HG03520 (cell line): Measurements from ENCODE around the gene UGT2A1.

Source experiments
- ATAC-seq: cut with Tn5 transposase; IDR thresholded peaks from one replicate; pipeline ENCODE4 v1.9.1; 2021; ENCODE audit warnings: mild to moderate bottlenecking, moderate library complexity; ENCODE audit not compliant: unreplicated experiment

The UGT2A1 gene

DNA sequence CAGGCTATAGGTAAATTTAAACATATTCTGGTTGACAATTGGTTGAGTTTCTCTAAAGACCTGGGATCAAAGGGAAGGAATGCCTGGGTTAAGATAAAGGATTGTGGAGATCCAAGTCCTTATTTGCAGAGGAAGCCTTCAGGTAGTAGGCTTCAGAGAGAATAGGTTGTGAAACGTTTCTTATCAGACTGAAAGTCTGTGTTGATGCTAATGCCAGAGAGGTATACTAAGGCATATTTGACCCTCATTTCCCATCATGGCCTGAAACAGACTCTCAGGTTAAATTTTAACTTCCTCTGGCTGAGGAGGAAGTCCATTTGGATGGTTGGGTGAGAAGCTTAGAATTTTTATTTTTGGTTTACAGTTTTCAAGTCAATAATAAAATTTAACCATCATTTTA is 61.7 kb downstream of the UGT2A1 start:
- no peak for ATAC-seq

DNA sequence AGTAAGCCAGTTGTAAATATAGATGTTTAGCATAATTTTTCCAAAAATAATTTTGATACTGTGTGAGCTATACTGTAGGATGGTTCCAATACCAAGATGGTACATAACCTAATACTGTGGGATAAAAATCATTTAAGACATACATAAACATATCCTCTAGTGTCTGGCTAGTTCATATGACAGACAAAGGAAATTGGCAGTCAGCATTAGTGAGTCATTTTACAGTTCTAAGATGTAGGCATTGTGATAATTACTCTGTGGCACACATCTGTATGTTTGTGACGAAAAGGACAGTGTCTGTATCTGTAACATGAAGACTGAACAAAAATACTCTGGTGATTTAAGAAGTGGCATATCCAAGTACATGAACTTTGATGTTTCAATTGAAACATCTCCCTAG is 63.2 kb downstream of the UGT2A1 start:
- ATAC-seq = no peak

DNA sequence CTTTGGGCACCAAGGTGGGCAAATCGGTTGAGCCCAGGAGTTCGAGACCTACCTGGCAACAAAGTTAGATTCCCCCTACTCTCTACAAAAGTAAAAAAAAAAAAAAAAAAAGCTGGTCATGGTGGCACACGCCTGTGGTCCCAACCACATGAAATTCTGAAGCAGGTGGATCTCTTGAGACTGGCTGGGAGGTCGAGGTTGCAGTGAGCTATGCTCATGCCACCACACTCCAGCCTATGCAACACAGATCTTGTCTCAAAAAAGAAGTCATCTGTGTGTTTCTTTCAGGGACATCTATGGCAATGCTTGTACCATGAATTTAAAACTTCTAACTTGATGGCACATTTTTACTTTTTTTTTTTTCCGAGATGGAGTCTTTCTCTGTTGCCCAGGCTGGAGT is 68.9 kb downstream of the UGT2A1 start:
- ATAC-seq = no peak

DNA sequence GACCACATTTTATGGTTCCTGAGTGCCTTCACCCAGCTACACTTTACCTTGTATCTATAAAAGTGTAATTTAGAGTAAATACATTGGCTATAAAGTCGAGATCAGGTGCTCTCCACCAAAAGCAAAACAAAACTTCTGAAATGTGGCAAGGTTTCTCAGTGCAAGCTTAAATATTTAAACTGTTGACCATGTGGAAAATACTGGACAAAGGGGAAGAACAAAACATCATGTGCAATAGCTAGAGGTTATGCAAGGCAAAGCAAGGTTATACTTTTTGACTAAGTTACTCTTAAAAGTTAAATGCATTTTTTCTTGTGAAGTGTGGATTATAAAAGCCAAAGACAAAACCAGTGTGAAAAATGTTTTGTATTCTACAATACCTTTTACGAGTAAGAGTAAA is 69.5 kb downstream of the UGT2A1 start:
- no peak for ATAC-seq

DNA sequence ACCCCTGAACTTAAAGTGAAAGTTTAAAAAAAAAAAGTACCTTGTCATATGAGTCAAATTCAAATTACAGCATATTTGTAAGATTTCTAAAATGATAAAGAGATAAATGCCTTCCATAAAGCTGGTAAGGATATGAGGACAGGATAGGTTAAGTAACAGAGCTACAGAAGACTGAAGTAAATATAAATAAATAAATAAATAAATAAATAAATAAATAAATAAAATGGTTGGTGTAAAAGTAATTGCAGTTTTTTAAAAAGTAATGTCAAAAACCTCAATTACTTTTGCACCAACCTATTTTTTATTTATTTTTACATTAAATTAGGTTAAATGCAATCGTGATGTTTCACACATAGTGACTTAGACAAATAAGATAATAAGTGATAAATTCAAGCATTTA is 75.8 kb downstream of the UGT2A1 start:
- no peak for ATAC-seq

DNA sequence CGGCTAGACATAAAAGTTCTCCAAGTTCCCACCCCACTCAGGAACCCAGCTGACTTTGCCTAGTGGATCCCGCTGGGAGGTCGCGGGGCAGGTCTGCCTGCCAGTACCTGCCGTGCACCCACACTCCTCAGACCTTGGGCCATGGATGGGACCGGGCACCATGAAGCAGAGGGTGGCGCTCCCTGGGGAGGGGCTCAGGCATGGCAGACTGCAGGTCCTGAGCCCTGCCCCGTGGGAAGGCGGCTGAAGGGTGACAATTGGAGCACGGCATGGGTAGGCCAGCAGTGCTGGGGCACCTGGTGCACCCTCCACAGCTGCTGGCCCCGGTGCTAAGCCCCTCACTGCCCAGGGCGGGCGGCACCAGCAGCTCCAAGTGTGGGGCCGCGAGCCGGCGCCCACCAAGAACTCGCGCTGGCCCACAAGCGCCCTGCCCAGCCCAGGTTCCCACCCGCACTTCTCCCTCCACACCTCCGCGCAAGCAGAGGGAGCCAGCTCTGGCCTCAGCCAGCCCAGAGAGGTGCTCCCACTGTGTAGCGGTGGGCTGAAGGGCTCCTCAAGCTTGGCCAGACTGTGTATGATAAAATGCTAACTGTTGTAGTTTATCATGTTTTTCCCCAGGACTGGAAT is 76.7 kb downstream of the UGT2A1 start:
- no peak for ATAC-seq

DNA sequence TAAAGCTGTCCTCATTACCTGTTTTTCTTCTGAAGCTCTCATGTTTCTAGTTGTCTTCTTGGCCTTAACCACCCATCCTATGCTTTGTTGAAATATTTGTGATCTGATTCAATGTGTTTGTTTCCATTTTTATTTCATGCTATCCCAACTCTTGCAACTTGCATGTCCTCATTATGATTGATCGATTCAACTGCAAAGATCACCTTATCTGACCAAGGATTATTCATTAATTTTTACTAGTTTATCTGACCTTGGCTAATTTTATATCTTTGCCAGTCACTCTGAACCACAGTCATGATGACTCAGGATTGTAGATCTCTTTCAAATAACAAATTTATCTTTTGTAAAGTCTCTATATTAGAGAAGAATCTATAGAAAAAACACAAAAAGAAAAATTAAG is 84.3 kb downstream of the UGT2A1 start:
- ATAC-seq = no peak

DNA sequence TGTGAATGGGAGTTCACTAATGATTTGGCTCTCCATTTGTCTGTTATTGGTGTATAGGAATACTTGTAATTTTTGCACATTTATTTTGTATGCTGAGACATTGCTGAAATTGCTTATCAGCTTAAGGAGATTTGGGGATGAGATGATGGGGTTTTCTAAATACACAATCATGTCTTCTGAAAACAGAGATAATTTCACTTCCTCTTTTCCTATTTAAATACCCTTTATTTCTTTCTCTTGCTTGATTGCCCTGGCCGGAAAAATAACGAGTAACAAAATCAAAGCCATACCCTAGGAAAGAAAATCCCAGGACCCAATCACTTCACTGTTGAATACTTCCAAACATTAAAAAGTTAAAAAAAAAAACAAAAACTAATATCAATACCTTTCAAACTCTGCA is 89.6 kb downstream of the UGT2A1 start:
- no peak for ATAC-seq

DNA sequence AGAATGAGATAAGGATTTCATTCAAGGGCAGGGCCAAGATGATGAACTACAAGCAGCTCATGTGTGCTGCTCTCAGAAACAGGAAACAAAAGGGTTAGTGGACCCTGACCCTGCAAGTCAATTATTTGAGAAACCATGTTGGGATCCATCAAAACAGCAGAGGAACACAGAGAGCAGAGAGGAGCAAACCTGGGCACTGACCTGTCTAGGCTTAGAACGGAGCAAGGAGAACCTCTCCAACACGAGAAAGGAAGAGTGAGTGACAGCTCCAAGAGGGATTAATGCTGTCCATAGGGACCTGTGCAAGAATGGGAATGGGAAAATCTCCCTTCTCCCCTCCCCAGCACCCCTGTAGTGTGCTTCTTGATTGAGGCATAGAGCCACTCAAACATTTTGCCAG is 103.4 kb downstream of the UGT2A1 start:
- no peak for ATAC-seq

DNA sequence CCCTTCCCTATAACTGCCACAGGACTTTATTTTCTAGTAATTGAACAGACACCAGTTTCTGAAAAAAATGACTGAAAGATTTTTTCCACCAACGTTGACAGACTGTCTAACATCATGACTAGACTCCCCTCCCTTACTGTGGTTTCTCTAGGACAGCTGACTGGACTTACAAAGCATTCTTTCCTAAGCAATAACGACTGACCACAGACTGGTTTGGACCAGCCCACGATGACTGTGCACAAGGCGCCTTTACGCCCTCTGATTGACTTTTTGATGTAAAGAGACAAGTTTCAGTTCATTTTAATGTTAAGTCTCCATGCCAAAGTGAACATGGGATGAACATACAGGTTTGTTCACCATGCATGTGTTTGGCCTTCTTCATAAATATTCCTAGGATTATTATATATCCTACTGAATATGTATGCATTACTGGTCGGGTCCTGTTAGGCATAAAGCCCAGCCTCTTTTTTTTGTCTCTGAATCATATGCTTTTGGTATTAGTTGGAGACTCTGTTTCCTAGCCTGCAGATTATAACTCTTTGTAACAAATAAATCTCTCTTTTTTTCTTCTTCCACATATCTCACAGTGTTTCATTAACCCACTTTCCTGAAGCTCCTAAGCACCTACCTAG is 106.8 kb downstream of the UGT2A1 start:
- ATAC-seq = no peak
